ENCODE results near the gene LIMS2. TPM values are rescaled to one million over a fixed set of nuclear protein-coding genes. Genes with fewer than 3 reads are reported as not detected.

The LIMS2 gene
- total RNA-seq, 2 donors from 2014 or later = 80.2 to 91.7 TPM

- Histone ChIP-seq H3K4me1 (peaks cover 0 to 65% of the 10 kb centered on the region in 2 donors), H3K36me3 (peaks cover 4% of the 10 kb centered on the region), H3K4me3 (no peak overlapping the region), H3K9me3 (no peaks in the 10 kb centered on the region), H3K27me3 (no peaks in the 10 kb centered on the region), H3K27ac (peak overlapping the region in 1 of 2 donors; percentile 33)
- no peak for TF ChIP-seq CTCF (IDR thresholded peaks at IDR 0.05)
- DNase-seq (ENCODE audit: low spot score) = no peak
Measured at GRCh38 chr2:127676906-127677305, 1.6 kb upstream of the LIMS2 start.

GRCh38 chr2:127674241-127675209 is 805 bp downstream of the LIMS2 start:
- TF ChIP-seq CTCF (IDR thresholded peaks at IDR 0.05) = no peak
- Histone ChIP-seq H3K9me3 (no peaks in the 10 kb centered on the region), H3K27ac (peak overlapping the region; percentile 92 to 98), H3K27me3 (no peaks in the 10 kb centered on the region), H3K4me3 (peak overlapping the region; percentile 84 to 88), H3K4me1 (peaks cover 0 to 66% of the 10 kb centered on the region in 2 donors), H3K36me3 (peaks cover 16% of the 10 kb centered on the region)
- DNase-seq (ENCODE audit: low spot score) = no peak

GRCh38 chr2:127673291-127674069 is 1.9 kb downstream of the LIMS2 start:
- no peak for TF ChIP-seq CTCF (IDR thresholded peaks at IDR 0.05)
- H3K4me3 ChIP-seq = peak overlapping the region; percentile 84 to 88
- H3K27me3 ChIP-seq = no peaks in the 10 kb centered on the region
- H3K4me1 ChIP-seq = peaks cover 0 to 75% of the 10 kb centered on the region in 2 donors
- H3K9me3 ChIP-seq = no peaks in the 10 kb centered on the region
- peak overlapping the region; percentile 92 to 98 for H3K27ac ChIP-seq
- DNase-seq (ENCODE audit: low spot score) = no peak
- H3K36me3 ChIP-seq = peaks cover 16% of the 10 kb centered on the region

- H3K27ac ChIP-seq = peak overlapping the region; percentile 92 to 98
- H3K4me3 ChIP-seq = peak overlapping the region; percentile 84 to 88
- TF ChIP-seq CTCF (IDR thresholded peaks at IDR 0.05) = no peak
- H3K27me3 ChIP-seq = no peaks in the 10 kb centered on the region
- DNase-seq (ENCODE audit: low spot score) = no peak
- H3K4me1 ChIP-seq = peaks cover 0 to 77% of the 10 kb centered on the region in 2 donors
- peaks cover 0 to 3% of the 10 kb centered on the region in 2 donors for H3K9me3 ChIP-seq
- H3K36me3 ChIP-seq = peaks cover 16% of the 10 kb centered on the region
Measured at GRCh38 chr2:127672341-127673224, 2.7 kb downstream of the LIMS2 start.
